ENCODE data around the gene PCSK4. TPM values are rescaled to one million over a fixed set of nuclear protein-coding genes. Genes with fewer than 3 reads are reported as not detected.

Gene PCSK4
- total and polyA plus RNA-seq, 4 donors, result 0.75 to 6.0 (median 3.1) TPM; not detected in 1

- Histone ChIP-seq H3K27ac (ENCODE audit: low read depth in 1 of 2, low read length in 2 of 2) (no peak overlapping the region), H3K9me3 (ENCODE audit: control insufficient read depth, low read length) (no peaks in the 10 kb centered on the region), H3K4me1 (ENCODE audit: control insufficient read depth in 1 of 2, insufficient read depth in 2 of 2, low read length in 2 of 2) (no peaks in the 10 kb centered on the region), H3K27me3 (ENCODE audit: control insufficient read depth in 1 of 2, insufficient read depth in 2 of 2, low read length in 1 of 2) (no peaks in the 10 kb centered on the region), H3K36me3 (ENCODE audit: control insufficient read depth in 1 of 2, insufficient read depth in 2 of 2, low read length in 1 of 2) (no peaks in the 10 kb centered on the region), H3K4me3 (ENCODE audit: low read length in 2 of 2) (no peak overlapping the region)
- intact Hi-C loops (cut with DNase I), result no loop called here
- ATAC-seq (ENCODE audit: low FRiP score) (no peak), DNase-seq (no peak)
- WGBS, 2 donors, result 80 to 85% methylated on average over 8 of the region's 8 CpGs
Observed at GRCh38 chr19:1516395-1516753, 26.2 kb upstream of the PCSK4 start.

GRCh38 chr19:1514986-1515721 lies 25.0 kb upstream of the PCSK4 start:
- H3K27ac ChIP-seq (ENCODE audit: low read depth in 1 of 2, low read length in 2 of 2), result no peak overlapping the region
- no peaks in the 10 kb centered on the region for H3K9me3 ChIP-seq (ENCODE audit: control insufficient read depth, low read length)
- intact Hi-C loops (cut with DNase I), result no loop called here
- no peak overlapping the region for H3K4me3 ChIP-seq (ENCODE audit: low read length in 2 of 2)
- 74 to 78% methylated on average over 14 of the region's 14 CpGs for WGBS, 2 donors
- H3K27me3 ChIP-seq (ENCODE audit: control insufficient read depth in 1 of 2, insufficient read depth in 2 of 2, low read length in 1 of 2), result no peaks in the 10 kb centered on the region
- H3K36me3 ChIP-seq (ENCODE audit: control insufficient read depth in 1 of 2, insufficient read depth in 2 of 2, low read length in 1 of 2), result no peaks in the 10 kb centered on the region
- H3K4me1 ChIP-seq (ENCODE audit: control insufficient read depth in 1 of 2, insufficient read depth in 2 of 2, low read length in 2 of 2), result no peaks in the 10 kb centered on the region
- no peak for DNase-seq
- no peak for ATAC-seq (ENCODE audit: low FRiP score)

GRCh38 chr19:1514295-1514661 lies 24.1 kb upstream of the PCSK4 start:
- intact Hi-C loops (cut with DNase I), result no loop called here

GRCh38 chr19:1513499-1514294 lies 23.5 kb upstream of the PCSK4 start:
- ATAC-seq (ENCODE audit: low FRiP score) (peak; percentile 37), DNase-seq (no peak)
- Histone ChIP-seq H3K4me3 (ENCODE audit: low read length in 2 of 2) (peak overlapping the region; percentile 42 to 64), H3K4me1 (ENCODE audit: control insufficient read depth in 1 of 2, insufficient read depth in 2 of 2, low read length in 2 of 2) (no peaks in the 10 kb centered on the region), H3K27me3 (ENCODE audit: control insufficient read depth in 1 of 2, insufficient read depth in 2 of 2, low read length in 1 of 2) (no peaks in the 10 kb centered on the region), H3K36me3 (ENCODE audit: control insufficient read depth in 1 of 2, insufficient read depth in 2 of 2, low read length in 1 of 2) (no peaks in the 10 kb centered on the region), H3K9me3 (ENCODE audit: control insufficient read depth, low read length) (no peaks in the 10 kb centered on the region), H3K27ac (ENCODE audit: low read depth in 1 of 2, low read length in 2 of 2) (peak overlapping the region in 1 of 2 donors; percentile 31)
- intact Hi-C loops (cut with DNase I), result no loop called here
- WGBS, 2 donors, result 5 to 6% methylated on average over 37 to 52 of the region's 52 CpGs

More at GRCh38 chr19:1514295-1514661, 24.1 kb upstream of the PCSK4 start:
- ATAC-seq (ENCODE audit: low FRiP score) (no peak), DNase-seq (no peak)
- H3K9me3 ChIP-seq (ENCODE audit: control insufficient read depth, low read length), result no peaks in the 10 kb centered on the region
- H3K36me3 ChIP-seq (ENCODE audit: control insufficient read depth in 1 of 2, insufficient read depth in 2 of 2, low read length in 1 of 2), result no peaks in the 10 kb centered on the region
- no peaks in the 10 kb centered on the region for H3K27me3 ChIP-seq (ENCODE audit: control insufficient read depth in 1 of 2, insufficient read depth in 2 of 2, low read length in 1 of 2)
- no peak overlapping the region for H3K4me3 ChIP-seq (ENCODE audit: low read length in 2 of 2)
- H3K4me1 ChIP-seq (ENCODE audit: control insufficient read depth in 1 of 2, insufficient read depth in 2 of 2, low read length in 2 of 2), result no peaks in the 10 kb centered on the region
- H3K27ac ChIP-seq (ENCODE audit: low read depth in 1 of 2, low read length in 2 of 2), result no peak overlapping the region
- WGBS, 2 donors, result 68 to 85% methylated on average over 10 of the region's 10 CpGs

- Histone ChIP-seq H3K36me3 (ENCODE audit: control insufficient read depth in 1 of 2, insufficient read depth in 2 of 2, low read length in 1 of 2) (no peaks in the 10 kb centered on the region), H3K4me3 (ENCODE audit: low read length in 2 of 2) (peak within 1 kb of the TSS; percentile 42 to 64), H3K27ac (ENCODE audit: low read depth in 1 of 2, low read length in 2 of 2) (peak within 1 kb of the TSS in 1 of 2 donors; percentile 55), H3K27me3 (ENCODE audit: control insufficient read depth in 1 of 2, insufficient read depth in 2 of 2, low read length in 1 of 2) (no peaks in the 10 kb centered on the region), H3K4me1 (ENCODE audit: control insufficient read depth in 1 of 2, insufficient read depth in 2 of 2, low read length in 2 of 2) (no peaks in the 10 kb centered on the region), H3K9me3 (ENCODE audit: control insufficient read depth, low read length) (no peaks in the 10 kb centered on the region)
- WGBS, 2 donors, result 2 to 10% methylated on average over 20 to 78 of the region's 78 CpGs
- DNase-seq (peak in 1 of 2 donors; percentile 74), ATAC-seq (ENCODE audit: low FRiP score) (peak; percentile 63)
- intact Hi-C loops (cut with DNase I), result no loop called here
Observed at GRCh38 chr19:1512671-1513498, 22.7 kb upstream of the PCSK4 start, which contains the start of gene ADAMTSL5. Gene ADAMTSL5 (minus strand): TSS chr19:1513019. CDS start chr19:1510943, 2,076 bp downstream.

DNA sequence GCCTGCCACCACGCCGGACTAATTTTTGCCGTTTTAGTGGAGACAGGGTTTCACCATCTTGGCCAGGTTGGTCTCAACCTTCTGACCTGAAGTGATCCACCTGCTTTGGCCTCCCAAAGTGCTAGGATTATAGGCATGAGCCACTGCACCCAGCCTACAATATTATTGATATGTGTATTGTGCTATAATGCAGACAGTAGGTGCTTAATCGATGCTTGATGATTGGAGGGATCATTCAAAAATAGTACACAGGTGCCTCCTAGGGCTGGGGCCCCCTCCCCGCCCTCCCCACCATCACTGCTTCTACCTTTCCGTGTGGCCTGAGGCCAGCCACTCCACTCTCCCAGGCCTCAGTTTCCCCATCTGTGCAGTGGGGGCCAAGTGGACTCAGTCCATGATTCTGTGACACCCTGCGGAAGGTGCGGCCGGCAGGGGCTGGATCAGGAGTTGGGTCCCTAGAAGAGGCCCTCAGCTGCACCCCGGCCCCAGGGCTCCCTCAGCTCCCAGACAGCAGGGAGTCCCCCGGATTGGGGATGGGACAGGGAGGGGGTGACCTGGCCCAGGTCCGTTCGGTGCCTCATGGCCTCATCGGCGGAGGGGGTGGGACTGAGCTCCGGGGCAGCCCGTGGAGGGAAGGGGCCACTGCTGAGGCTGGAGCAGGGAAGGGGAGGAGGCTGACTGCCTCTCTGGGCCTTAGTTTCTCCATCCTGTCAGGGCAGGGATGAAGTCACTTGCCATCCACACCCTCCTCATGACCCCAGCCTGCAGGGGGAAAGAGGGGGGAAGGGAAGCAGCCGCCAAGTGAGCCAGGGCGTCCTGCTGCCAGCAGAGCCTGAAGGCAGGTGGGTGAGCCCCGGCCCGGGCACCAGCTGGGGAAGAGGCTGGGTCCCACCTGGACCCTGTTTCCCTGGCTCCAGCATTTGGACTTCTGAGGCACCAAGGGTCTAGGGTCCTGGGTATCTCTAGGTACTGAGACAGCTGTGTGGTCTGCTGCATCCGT lies 21.5 kb upstream of the PCSK4 start:
- H3K4me3 ChIP-seq (ENCODE audit: low read length in 2 of 2), result no peak overlapping the region
- intact Hi-C loops (cut with DNase I), result no loop called here
- DNase-seq (no peak), ATAC-seq (ENCODE audit: low FRiP score) (no peak)
- no peaks in the 10 kb centered on the region for H3K27me3 ChIP-seq (ENCODE audit: control insufficient read depth in 1 of 2, insufficient read depth in 2 of 2, low read length in 1 of 2)
- 57 to 60% methylated on average over 17 to 22 of the region's 22 CpGs for WGBS, 2 donors
- H3K36me3 ChIP-seq (ENCODE audit: control insufficient read depth in 1 of 2, insufficient read depth in 2 of 2, low read length in 1 of 2), result no peaks in the 10 kb centered on the region
- H3K9me3 ChIP-seq (ENCODE audit: control insufficient read depth, low read length), result no peaks in the 10 kb centered on the region
- H3K27ac ChIP-seq (ENCODE audit: low read depth in 1 of 2, low read length in 2 of 2), result no peak overlapping the region
- H3K4me1 ChIP-seq (ENCODE audit: control insufficient read depth in 1 of 2, insufficient read depth in 2 of 2, low read length in 2 of 2), result no peaks in the 10 kb centered on the region

GRCh38 chr19:1510807-1511206 lies 20.7 kb upstream of the PCSK4 start:
- Histone ChIP-seq H3K4me3 (ENCODE audit: low read length in 2 of 2) (no peak overlapping the region), H3K9me3 (ENCODE audit: control insufficient read depth, low read length) (no peaks in the 10 kb centered on the region), H3K36me3 (ENCODE audit: control insufficient read depth in 1 of 2, insufficient read depth in 2 of 2, low read length in 1 of 2) (no peaks in the 10 kb centered on the region), H3K27me3 (ENCODE audit: control insufficient read depth in 1 of 2, insufficient read depth in 2 of 2, low read length in 1 of 2) (no peaks in the 10 kb centered on the region), H3K4me1 (ENCODE audit: control insufficient read depth in 1 of 2, insufficient read depth in 2 of 2, low read length in 2 of 2) (no peaks in the 10 kb centered on the region), H3K27ac (ENCODE audit: low read depth in 1 of 2, low read length in 2 of 2) (no peak overlapping the region)
- DNase-seq (no peak), ATAC-seq (ENCODE audit: low FRiP score) (no peak)
- intact Hi-C loops (cut with DNase I), result no loop called here
- WGBS, 2 donors, result 58 to 61% methylated on average over 9 of the region's 9 CpGs

GRCh38 chr19:1510442-1510806 lies 20.3 kb upstream of the PCSK4 start:
- Histone ChIP-seq H3K9me3 (ENCODE audit: control insufficient read depth, low read length) (no peaks in the 10 kb centered on the region), H3K36me3 (ENCODE audit: control insufficient read depth in 1 of 2, insufficient read depth in 2 of 2, low read length in 1 of 2) (no peaks in the 10 kb centered on the region), H3K4me1 (ENCODE audit: control insufficient read depth in 1 of 2, insufficient read depth in 2 of 2, low read length in 2 of 2) (no peaks in the 10 kb centered on the region), H3K27me3 (ENCODE audit: control insufficient read depth in 1 of 2, insufficient read depth in 2 of 2, low read length in 1 of 2) (no peaks in the 10 kb centered on the region), H3K4me3 (ENCODE audit: low read length in 2 of 2) (no peak overlapping the region), H3K27ac (ENCODE audit: low read depth in 1 of 2, low read length in 2 of 2) (no peak overlapping the region)
- intact Hi-C loops (cut with DNase I), result no loop called here
- no peak for DNase-seq
- no peak for ATAC-seq (ENCODE audit: low FRiP score)
- WGBS, 2 donors, result 45 to 50% methylated on average over 21 to 25 of the region's 25 CpGs
